OCI-LY3 (cell line): ENCODE data around the gene NOA1.

Experiments used
- H2AFZ ChIP-seq: fragments of 200-600, 300-600 bp; shearing (Covaris generic); 2 replicates; pipeline ENCODE4 v1.6.0; 2014; ENCODE audit warnings: antibody characterized with exemption, low read depth, low read length
- H3K27ac ChIP-seq: fragments of 200-600, 300-600 bp; sonication (generic); 2 replicates; pipeline ENCODE4 v1.5.1; 2014; ENCODE audit warnings: mild to moderate bottlenecking, low read length, moderate library complexity, mixed read lengths
- H3K27me3 ChIP-seq: fragments of 200-600, 300-600 bp; sonication (generic); 2 replicates; pipeline ENCODE4 v1.6.1; 2014; ENCODE audit warnings: low read depth, low read length, mixed read lengths
- H3K36me3 ChIP-seq: fragments of 200-600, 300-600 bp; sonication (generic); replicated peaks from 2 replicates; pipeline ENCODE3; 2014; ENCODE audit warnings: low read depth, low read length, mixed read lengths
- H3K4me1 ChIP-seq: fragments of 300-600, 200-600 bp; sonication (generic); 2 replicates; pipeline ENCODE4 v1.6.1; 2014; ENCODE audit warnings: low read length, mixed read lengths
- H3K4me2 ChIP-seq: fragments of 200-600, 300-600 bp; sonication (generic); 2 replicates; pipeline ENCODE4 v1.6.1; 2014; ENCODE audit warnings: low read length, mixed read lengths
- H3K4me3 ChIP-seq: fragments of 300-600, 200-600 bp; sonication (generic); 2 replicates; pipeline ENCODE4 v1.5.1; 2014; ENCODE audit warnings: antibody characterized with exemption, mild to moderate bottlenecking, low read length, moderate library complexity
- H3K79me2 ChIP-seq: fragments of 300-600, 200-600 bp; shearing (Covaris generic); 2 replicates; pipeline ENCODE4 v1.6.1; 2014; ENCODE audit warnings: mild to moderate bottlenecking, low read length, mixed read lengths
- H3K9ac ChIP-seq: fragments of 300-600, 200-600 bp; shearing (Covaris generic); 2 replicates; pipeline ENCODE4 v1.6.0; 2014; ENCODE audit warnings: mild to moderate bottlenecking, low read length, moderate library complexity
- H3K9me3 ChIP-seq: fragments of 200-600, 300-600 bp; shearing (Covaris generic); 2 replicates; pipeline ENCODE4 v1.6.1; 2014; ENCODE audit warnings: low read length, mixed read lengths; ENCODE audit not compliant: insufficient read depth
- H4K20me1 ChIP-seq: fragments of 200-600, 300-600 bp; sonication (generic); 2 replicates; pipeline ENCODE4 v1.6.1; 2016; ENCODE audit warnings: low read length, mixed read lengths; ENCODE audit not compliant: insufficient read depth
- CTCF ChIP-seq: fragments of 200-600, 300-600 bp; sonication (generic); IDR thresholded peaks from 2 replicates; pipeline ENCODE4 v1.5.1; 2014; ENCODE audit warnings: antibody characterized with exemption, low read length, low read depth
- EZH2phosphoT487 ChIP-seq: fragments of 200-600 bp; shearing (Covaris generic); IDR thresholded peaks from 2 replicates; pipeline ENCODE4 v1.6.1; 2018; ENCODE audit warnings: antibody characterized with exemption, mixed run types, low read depth

NOA1 gene

GRCh38 chr4:57013543-57014120 is 36.2 kb upstream of the NOA1 start:
- Histone ChIP-seq H3K27me3 (no peaks in the 10 kb centered on the region), H3K36me3 (peaks cover 46% of the 10 kb centered on the region), H3K9me3 (no peaks in the 10 kb centered on the region), H3K4me2 (no peak overlapping the region), H3K79me2 (peaks cover under 1% of the 10 kb centered on the region; the same call in 1 of the 2 replicates), H3K4me3 (no peak overlapping the region), H3K9ac (no peak overlapping the region), H2AFZ (no peak overlapping the region), H4K20me1 (0 out of 2 replicates have a peak, but pooled peaks cover under 1% of the 10 kb centered on the region), H3K27ac (no peak overlapping the region), H3K4me1 (no peaks in the 10 kb centered on the region)
- TF ChIP-seq CTCF: no peak
- no peak for TF ChIP-seq EZH2phosphoT487

- no peaks in the 10 kb centered on the region; the same call in 1 of the 2 replicates for H4K20me1 ChIP-seq
- peaks cover 9% of the 10 kb centered on the region for H3K79me2 ChIP-seq
- H3K27ac ChIP-seq: no peak overlapping the region
- TF ChIP-seq EZH2phosphoT487: no peak
- no peak for TF ChIP-seq CTCF
- H3K4me2 ChIP-seq: no peak overlapping the region
- no peak overlapping the region for H3K9ac ChIP-seq
- no peaks in the 10 kb centered on the region for H3K9me3 ChIP-seq
- H3K4me1 ChIP-seq: no peaks in the 10 kb centered on the region
- no peak overlapping the region for H2AFZ ChIP-seq
- no peaks in the 10 kb centered on the region for H3K27me3 ChIP-seq
- H3K4me3 ChIP-seq: no peak overlapping the region
- H3K36me3 ChIP-seq: peaks cover 45% of the 10 kb centered on the region
Measured at GRCh38 chr4:56999751-57000150, 22.3 kb upstream of the NOA1 start.

- Histone ChIP-seq H3K36me3 (peaks cover 55% of the 10 kb centered on the region), H4K20me1 (peaks cover 7% of the 10 kb centered on the region), H2AFZ (no peak overlapping the region), H3K4me3 (no peak overlapping the region), H3K27me3 (no peaks in the 10 kb centered on the region), H3K4me2 (no peak overlapping the region), H3K9me3 (no peaks in the 10 kb centered on the region), H3K27ac (no peak overlapping the region), H3K79me2 (peaks cover 28% of the 10 kb centered on the region), H3K4me1 (no peaks in the 10 kb centered on the region), H3K9ac (no peak overlapping the region)
- no peak for TF ChIP-seq EZH2phosphoT487
- TF ChIP-seq CTCF: no peak
Measured at GRCh38 chr4:56995525-56995924, 18.1 kb upstream of the NOA1 start.

- Histone ChIP-seq H3K4me2 (no peak overlapping the region), H3K4me3 (no peak overlapping the region), H3K4me1 (peaks cover 12% of the 10 kb centered on the region), H3K9me3 (no peaks in the 10 kb centered on the region), H3K27me3 (no peaks in the 10 kb centered on the region), H3K36me3 (peaks cover 66% of the 10 kb centered on the region), H3K79me2 (peaks cover 72% of the 10 kb centered on the region), H2AFZ (no peak overlapping the region), H3K27ac (no peak overlapping the region), H3K9ac (no peak overlapping the region), H4K20me1 (peaks cover 30% of the 10 kb centered on the region)
- TF ChIP-seq EZH2phosphoT487 (no peak), CTCF (no peak)
Measured at GRCh38 chr4:56990109-56990905, 12.9 kb upstream of the NOA1 start.
